ENCODE measurements around the gene CFAP43. TPM values are rescaled to one million over a fixed set of nuclear protein-coding genes. Genes with fewer than 3 reads are reported as not detected.

The CFAP43 gene
- total RNA-seq, 1 donor from 2014 or later, result 0.63 TPM

GRCh38 chr10:104092749-104093148 lies 139.4 kb downstream of the CFAP43 start:
- no peak for DNase-seq (ENCODE audit: low read depth, low spot score)
- no peaks in the 10 kb centered on the region for H3K27me3 Mint-ChIP-seq (ENCODE audit: low read depth)
- H3K9me3 Mint-ChIP-seq, result peaks cover 4% of the 10 kb centered on the region
- H3K27ac Mint-ChIP-seq (ENCODE audit: unreplicated experiment), result no peak overlapping the region
- H3K4me1 Mint-ChIP-seq, result no peaks in the 10 kb centered on the region
- no peak overlapping the region for H3K4me3 Mint-ChIP-seq
- H3K36me3 Mint-ChIP-seq (ENCODE audit: low read depth), result peaks cover 4% of the 10 kb centered on the region
- no peak for TF ChIP-seq CTCF (conservative IDR thresholded peaks at IDR 0.05)

GRCh38 chr10:104090611-104091010 lies 141.6 kb downstream of the CFAP43 start:
- Mint-ChIP-seq H3K27me3 (ENCODE audit: low read depth) (peaks cover 2% of the 10 kb centered on the region), H3K9me3 (no peaks in the 10 kb centered on the region)
- no peak for TF ChIP-seq CTCF (conservative IDR thresholded peaks at IDR 0.05)

GRCh38 chr10:104089621-104090020 lies 142.5 kb downstream of the CFAP43 start:
- no peak for TF ChIP-seq CTCF (conservative IDR thresholded peaks at IDR 0.05)
- Mint-ChIP-seq H3K4me1 (no peaks in the 10 kb centered on the region), H3K4me3 (no peak overlapping the region), H3K27me3 (ENCODE audit: low read depth) (peaks cover 2% of the 10 kb centered on the region), H3K36me3 (ENCODE audit: low read depth) (no peaks in the 10 kb centered on the region), H3K9me3 (no peaks in the 10 kb centered on the region), H3K27ac (ENCODE audit: unreplicated experiment) (no peak overlapping the region)
- no peak for DNase-seq (ENCODE audit: low read depth, low spot score)

More at GRCh38 chr10:104090611-104091010, 141.6 kb downstream of the CFAP43 start:
- H3K4me3 Mint-ChIP-seq, result no peak overlapping the region
- no peaks in the 10 kb centered on the region for H3K36me3 Mint-ChIP-seq (ENCODE audit: low read depth)
- DNase-seq (ENCODE audit: low read depth, low spot score), result no peak
- H3K27ac Mint-ChIP-seq (ENCODE audit: unreplicated experiment), result no peak overlapping the region
- H3K4me1 Mint-ChIP-seq, result no peaks in the 10 kb centered on the region

GRCh38 chr10:104088239-104088638 lies 143.9 kb downstream of the CFAP43 start:
- H3K27me3 Mint-ChIP-seq (ENCODE audit: low read depth), result peaks cover 2% of the 10 kb centered on the region

GRCh38 chr10:104085801-104086400 lies 146.3 kb downstream of the CFAP43 start, which contains the start of gene COL17A1:
Gene COL17A1, minus strand, starts transcription at chr10:104085880. Its CDS starts 5,207 bp downstream, at chr10:104080673.
- no peak for TF ChIP-seq CTCF (conservative IDR thresholded peaks at IDR 0.05)
- Mint-ChIP-seq H3K4me3 (no peak within 1 kb of the TSS), H3K27ac (ENCODE audit: unreplicated experiment) (no peak within 1 kb of the TSS), H3K9me3 (no peaks in the 10 kb centered on the region), H3K4me1 (peaks cover under 1% of the 10 kb centered on the region), H3K27me3 (ENCODE audit: low read depth) (peaks cover 2% of the 10 kb centered on the region), H3K36me3 (ENCODE audit: low read depth) (no peaks in the 10 kb centered on the region)
- DNase-seq (ENCODE audit: low read depth, low spot score), result no peak

More at GRCh38 chr10:104088239-104088638, 143.9 kb downstream of the CFAP43 start:
- H3K4me3 Mint-ChIP-seq, result no peak overlapping the region
- H3K4me1 Mint-ChIP-seq, result no peaks in the 10 kb centered on the region
- no peak overlapping the region for H3K27ac Mint-ChIP-seq (ENCODE audit: unreplicated experiment)
- no peak for TF ChIP-seq CTCF (conservative IDR thresholded peaks at IDR 0.05)
- H3K36me3 Mint-ChIP-seq (ENCODE audit: low read depth), result no peaks in the 10 kb centered on the region
- DNase-seq (ENCODE audit: low read depth, low spot score), result no peak
- no peaks in the 10 kb centered on the region for H3K9me3 Mint-ChIP-seq
